GM19043 (cell line): ENCODE data around the gene STON2.
"Not testable (repeated sequence)": the region's sequence is repeated elsewhere in the genome, so short reads cannot be mapped to it uniquely, and the experiment has no call there.

ENCODE experiments used
- ATAC-seq: cut with Tn5 transposase; IDR thresholded peaks from one replicate; pipeline ENCODE4 v1.9.1; 2021; ENCODE audit warnings: low read depth; ENCODE audit not compliant: unreplicated experiment

The STON2 gene

DNA sequence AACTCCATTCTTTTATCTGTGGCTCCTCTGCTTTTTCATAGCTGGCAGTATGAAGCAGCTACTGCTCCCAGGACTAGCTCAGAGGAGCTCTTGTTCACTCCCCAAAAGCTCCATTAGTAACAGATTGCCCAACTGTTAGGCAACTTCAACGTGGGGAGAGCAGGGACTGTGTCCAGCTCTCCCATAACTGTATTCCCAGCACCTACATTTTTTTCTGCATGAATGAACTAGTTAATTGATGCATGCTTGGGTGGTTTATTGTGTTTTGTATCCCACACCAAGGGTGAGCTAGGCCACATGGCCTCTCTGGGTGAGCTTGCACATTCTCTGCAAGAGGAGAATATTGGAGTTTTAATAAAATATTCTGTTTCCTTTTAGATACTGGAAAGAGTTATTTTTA is 15.2 kb downstream of the STON2 start:
- ATAC-seq, result no peak

GRCh38 chr14:81382517-81383225 is 17.5 kb downstream of the STON2 start:
- ATAC-seq, result no peak

DNA sequence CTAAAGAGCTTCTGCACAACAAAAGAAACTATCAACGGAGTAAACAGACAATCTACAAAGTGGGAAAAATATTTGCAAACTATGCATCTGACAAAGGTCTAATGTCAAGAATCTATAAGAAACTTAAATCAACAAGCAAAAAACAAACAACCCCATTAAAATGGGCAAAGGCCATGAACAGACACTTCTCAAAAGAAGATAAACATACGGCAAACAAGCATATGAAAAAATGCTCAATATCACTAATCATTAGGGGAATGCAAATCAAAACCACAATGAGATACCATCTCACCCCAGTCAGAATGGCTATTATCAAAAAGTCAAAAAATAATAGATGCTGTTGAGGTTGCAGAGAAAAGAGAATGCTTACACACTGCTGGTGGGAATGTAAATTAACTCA is 20.1 kb downstream of the STON2 start:
- ATAC-seq, result not testable (repeated sequence)

DNA sequence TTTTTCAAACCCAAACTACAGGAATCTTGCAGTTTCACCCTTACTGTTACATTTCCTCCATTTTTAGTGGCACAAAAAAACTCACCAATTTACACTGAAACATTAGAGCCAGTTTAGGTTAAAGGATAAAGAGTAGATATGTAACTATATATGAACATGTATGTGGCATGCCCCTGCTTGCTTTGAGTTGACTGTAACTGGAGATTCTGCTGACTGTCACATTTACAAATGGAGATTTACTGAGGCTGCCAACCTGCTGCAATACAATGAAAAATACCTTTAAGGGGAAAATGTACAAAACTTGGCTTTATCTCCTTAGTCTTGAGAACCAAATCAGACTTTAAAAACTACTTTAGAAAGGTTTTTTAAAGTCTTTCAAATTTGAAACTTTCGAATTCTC is 28.3 kb downstream of the STON2 start:
- ATAC-seq, result no peak

DNA sequence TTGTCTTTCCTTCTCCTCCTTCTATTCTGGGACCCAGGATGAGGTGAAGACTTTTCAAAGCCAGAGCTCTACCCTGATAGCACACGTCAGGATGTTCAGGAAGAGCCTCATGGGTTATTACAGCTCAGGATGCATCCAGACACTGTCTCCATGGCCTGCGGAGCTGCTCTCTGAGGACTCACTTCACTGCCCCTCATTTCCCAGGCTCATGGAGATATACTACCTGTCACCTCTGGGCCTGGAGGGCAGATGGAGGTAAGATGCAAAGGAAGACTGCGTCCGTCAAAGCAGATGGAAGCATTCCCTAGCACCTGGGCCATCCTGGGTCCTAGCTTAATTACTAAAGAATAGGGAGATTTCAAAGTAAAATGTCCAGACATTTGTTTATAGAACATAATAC is 32.6 kb downstream of the STON2 start:
- no peak for ATAC-seq

GRCh38 chr14:81366884-81367283 is 33.2 kb downstream of the STON2 start:
- no peak for ATAC-seq

DNA sequence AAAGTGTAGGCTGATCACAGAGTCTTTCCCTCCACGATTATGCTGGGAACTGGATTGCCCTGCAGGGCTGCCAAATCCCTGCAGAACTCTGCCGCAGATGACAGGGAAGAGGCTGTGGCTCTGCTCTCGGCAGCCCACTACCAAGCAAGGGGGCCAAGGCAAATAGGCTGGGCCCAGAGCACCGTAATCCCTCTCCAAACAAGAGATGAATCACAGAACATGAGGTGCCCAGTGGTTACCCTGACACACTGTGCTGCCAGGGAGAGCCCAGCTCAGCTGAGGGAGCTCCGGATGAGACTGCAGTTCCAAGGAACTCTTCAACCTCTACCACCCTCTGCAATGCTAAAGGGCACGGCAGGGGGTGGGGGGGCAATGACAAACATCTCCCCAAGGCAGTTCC is 33.9 kb downstream of the STON2 start:
- no peak for ATAC-seq

DNA sequence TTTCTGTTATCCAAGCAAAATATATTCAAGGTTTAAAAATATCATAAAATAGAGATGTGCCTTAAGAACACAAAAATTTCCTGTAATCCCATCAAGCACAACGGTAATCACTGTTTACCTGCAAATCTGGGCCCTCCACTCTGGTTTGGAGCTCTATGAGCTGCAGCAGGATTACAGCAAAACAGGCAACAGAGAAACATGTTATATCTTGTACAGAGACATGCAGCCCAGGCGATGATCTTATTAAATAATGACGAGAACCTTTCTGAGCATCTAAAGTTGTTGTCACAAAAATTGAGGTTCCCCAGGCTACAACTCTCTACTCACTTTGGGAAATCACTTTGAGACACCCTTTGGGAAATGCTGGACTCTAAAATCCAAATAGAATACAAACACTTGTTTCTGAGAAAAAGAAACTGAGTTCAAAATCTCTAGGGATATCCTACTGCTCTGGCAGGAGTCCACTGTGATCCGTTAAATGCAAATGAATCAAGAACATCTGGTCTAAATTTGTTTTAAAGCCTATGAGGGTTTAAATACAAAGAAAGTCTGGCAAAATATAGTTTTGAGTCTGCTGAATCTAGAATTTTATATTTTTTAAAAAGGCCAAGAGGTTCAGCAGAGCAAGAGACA is 36.3 kb downstream of the STON2 start:
- no peak for ATAC-seq

- no peak for ATAC-seq
Observed at GRCh38 chr14:81353691-81354323, 46.3 kb downstream of the STON2 start.

DNA sequence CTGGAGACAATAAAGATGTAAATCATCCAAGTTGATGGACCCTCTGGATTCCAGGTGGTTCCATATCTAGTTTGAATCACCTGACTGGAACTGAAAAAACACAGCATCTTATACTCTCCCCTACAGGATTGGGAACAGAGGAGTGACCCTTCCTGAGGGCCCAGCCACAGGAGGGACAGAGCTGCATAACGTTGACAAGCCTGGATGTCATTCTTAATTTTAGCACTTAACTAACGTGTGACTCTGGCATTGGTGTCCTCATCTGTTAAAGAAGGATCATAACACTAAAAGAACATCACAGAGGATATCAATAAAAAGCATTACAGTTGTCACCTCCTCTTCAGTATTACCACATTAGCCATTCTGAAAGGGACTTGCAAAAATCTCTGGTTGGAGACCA is 47.7 kb downstream of the STON2 start:
- ATAC-seq, result no peak

DNA sequence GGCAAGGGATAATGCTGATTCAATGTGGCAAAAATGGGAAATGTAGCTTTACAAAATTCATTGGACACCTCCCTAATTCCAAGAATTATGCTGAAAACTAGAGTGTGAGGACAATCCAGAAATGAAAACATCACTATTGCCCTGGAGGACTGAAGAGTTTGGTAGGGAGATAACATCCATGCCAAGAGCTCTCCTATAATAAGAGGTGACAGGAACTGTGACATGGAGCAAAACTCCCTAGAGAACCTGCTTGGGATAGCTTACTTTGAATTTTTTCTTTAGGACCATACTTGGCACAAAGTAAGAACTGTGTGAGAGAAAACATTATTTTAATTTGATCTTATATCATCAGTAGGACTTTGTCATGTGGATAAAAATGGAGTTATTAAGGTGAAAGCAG is 48.9 kb downstream of the STON2 start:
- ATAC-seq, result no peak

- no peak for ATAC-seq
Observed at GRCh38 chr14:81350344-81351130, 49.6 kb downstream of the STON2 start.

DNA sequence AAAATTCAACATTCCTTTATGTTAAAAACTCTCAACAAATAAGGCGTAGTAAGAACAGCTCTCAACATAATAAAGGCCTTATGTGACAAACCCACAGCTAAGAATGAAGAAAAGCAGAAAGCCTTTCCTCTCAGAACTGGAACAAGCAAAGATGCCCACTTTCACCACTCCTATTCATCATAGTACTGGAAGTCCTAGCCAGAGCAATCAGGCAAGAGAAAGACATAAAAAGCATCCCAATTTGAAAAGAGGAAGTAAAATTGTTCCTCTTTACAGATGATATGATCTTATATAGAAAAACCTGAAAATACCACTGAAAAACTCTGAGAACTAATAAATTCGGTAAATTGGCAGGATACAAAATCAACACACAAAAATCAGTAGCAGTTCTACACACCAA is 52.1 kb downstream of the STON2 start:
- ATAC-seq, result no peak

DNA sequence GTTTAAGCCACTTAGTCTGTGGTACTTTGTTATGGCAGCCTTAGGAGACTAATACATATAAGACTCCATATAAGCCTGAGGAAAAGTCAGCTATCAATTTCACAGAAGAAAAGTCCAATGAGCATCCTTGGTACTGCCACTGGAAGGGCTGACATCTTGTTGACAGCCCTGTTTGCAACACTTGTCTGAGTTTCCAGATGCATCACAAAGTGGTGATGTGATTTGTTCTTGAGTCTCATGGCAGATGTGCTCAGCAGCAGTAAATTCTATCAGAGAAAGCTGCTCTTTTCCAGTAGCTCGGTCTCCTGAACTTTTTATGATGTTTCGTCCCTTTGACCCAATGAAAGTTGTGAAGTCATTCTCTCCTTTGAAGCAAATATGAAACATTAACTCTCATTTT is 54.3 kb downstream of the STON2 start:
- ATAC-seq, result no peak

DNA sequence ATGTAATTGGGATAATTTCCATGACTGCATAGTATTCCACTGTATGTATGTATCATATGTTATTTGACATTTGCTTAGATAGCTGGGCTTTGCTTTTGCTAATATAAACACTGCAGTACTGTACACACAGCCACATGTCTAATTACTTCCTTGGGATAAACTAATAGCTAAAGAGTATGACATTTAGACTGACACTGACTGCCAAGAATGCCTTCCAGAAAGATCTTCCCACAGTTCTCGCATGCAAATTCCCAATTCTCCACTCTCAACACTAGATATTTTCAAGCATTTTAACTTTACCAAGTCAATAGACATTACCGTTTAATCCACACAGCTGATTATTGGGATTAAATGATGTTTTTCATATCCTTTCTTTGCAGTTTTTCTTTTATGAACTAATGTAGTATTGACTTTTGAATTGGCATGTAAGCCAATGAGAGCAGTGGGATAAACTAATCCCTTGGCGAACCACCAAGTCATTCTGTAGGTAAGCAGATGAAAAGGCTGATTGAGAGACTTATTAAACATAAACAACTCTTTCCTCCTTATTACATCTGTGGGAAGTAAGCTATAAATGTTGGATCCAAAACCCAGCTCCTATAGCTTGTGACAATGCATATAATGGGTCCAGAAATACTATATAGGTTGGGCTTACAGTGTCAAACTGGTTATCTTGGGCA is 55.5 kb downstream of the STON2 start:
- no peak for ATAC-seq

- ATAC-seq, result no peak
Observed at GRCh38 chr14:81343701-81344100, 56.4 kb downstream of the STON2 start.

GRCh38 chr14:81342850-81343580 is 57.1 kb downstream of the STON2 start:
- ATAC-seq, result no peak

GRCh38 chr14:81341781-81342180 is 58.3 kb downstream of the STON2 start:
- no peak for ATAC-seq

DNA sequence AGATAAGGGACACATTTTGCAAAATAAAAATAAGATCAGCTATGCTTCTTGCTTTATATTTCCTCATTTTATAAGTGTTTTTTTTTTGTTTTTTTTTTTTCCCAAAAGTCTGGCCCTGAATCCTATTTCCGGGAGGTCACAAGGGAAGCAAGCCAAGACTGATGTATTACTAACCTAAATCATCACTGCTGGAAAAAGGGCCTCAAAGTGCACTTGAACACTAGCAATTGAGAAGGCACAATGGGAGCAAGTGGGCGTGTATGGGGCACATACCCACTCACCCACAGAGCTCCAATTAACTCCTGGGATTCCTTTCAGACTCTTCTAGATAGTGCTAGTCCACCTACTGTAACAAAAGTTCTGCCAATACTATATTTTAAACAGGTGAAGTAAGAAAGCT is 58.8 kb downstream of the STON2 start:
- ATAC-seq, result no peak

DNA sequence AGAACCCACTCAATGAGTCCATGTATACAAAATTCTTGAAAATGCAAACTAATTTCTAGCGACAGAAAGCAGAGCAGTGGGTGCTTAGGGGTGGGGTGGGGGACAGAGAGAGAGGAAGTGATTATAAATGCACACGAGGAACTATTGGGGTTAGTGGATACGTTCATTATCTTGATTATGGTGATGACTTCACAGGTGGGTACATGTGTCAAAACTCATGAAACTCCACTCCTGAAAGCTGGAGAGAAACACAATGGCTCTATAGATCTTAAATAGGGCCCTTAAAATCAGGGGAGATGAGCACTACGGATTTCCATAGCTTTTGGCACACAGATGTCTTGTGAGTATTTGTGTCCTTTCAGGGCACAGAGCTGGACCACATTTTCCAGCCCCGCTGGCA is 59.9 kb downstream of the STON2 start:
- no peak for ATAC-seq
